Measurements from ENCODE around the gene NEK10. TPM values are rescaled to one million over a fixed set of nuclear protein-coding genes. Genes with fewer than 3 reads are reported as not detected.

Gene NEK10
- total RNA-seq, 1 donor from 2014 or later: 9.4 TPM

- ATAC-seq: no peak
- H3K4me3 ChIP-seq: no peak overlapping the region
- intact Hi-C loops (cut with DNase I): no loop called here
- DNase-seq: no peak
- no peaks in the 10 kb centered on the region for H3K36me3 ChIP-seq
- no peaks in the 10 kb centered on the region for H3K27me3 ChIP-seq (ENCODE audit: low read depth)
- H3K4me1 ChIP-seq: no peaks in the 10 kb centered on the region
- no peak overlapping the region for H3K27ac ChIP-seq
- TF ChIP-seq CTCF (IDR thresholded peaks at IDR 0.05): no peak
- H3K9me3 ChIP-seq: no peaks in the 10 kb centered on the region
Measured at GRCh38 chr3:27221264-27221932, 147.8 kb downstream of the NEK10 start.

GRCh38 chr3:27220166-27220565, 149.0 kb downstream of the NEK10 start:
- Histone ChIP-seq H3K27me3 (ENCODE audit: low read depth) (no peaks in the 10 kb centered on the region), H3K9me3 (no peaks in the 10 kb centered on the region), H3K36me3 (no peaks in the 10 kb centered on the region), H3K4me3 (no peak overlapping the region), H3K27ac (no peak overlapping the region), H3K4me1 (no peaks in the 10 kb centered on the region)
- TF ChIP-seq CTCF (IDR thresholded peaks at IDR 0.05): no peak
- intact Hi-C loops (cut with DNase I): no loop called here
- no peak for DNase-seq
- no peak for ATAC-seq

- DNase-seq (no peak), ATAC-seq (no peak)
- Histone ChIP-seq H3K9me3 (no peaks in the 10 kb centered on the region), H3K36me3 (no peaks in the 10 kb centered on the region), H3K27me3 (ENCODE audit: low read depth) (no peaks in the 10 kb centered on the region), H3K4me1 (no peaks in the 10 kb centered on the region), H3K27ac (no peak overlapping the region), H3K4me3 (no peak overlapping the region)
- intact Hi-C loops (cut with DNase I): no loop called here
- no peak for TF ChIP-seq CTCF (IDR thresholded peaks at IDR 0.05)
Measured at GRCh38 chr3:27219127-27219845, 149.9 kb downstream of the NEK10 start.

GRCh38 chr3:27216955-27217552, 152.1 kb downstream of the NEK10 start:
- no peaks in the 10 kb centered on the region for H3K27me3 ChIP-seq (ENCODE audit: low read depth)
- no peaks in the 10 kb centered on the region for H3K36me3 ChIP-seq
- no peak overlapping the region for H3K27ac ChIP-seq
- no peaks in the 10 kb centered on the region for H3K4me1 ChIP-seq
- ATAC-seq (no peak), DNase-seq (no peak)
- no peak overlapping the region for H3K4me3 ChIP-seq
- H3K9me3 ChIP-seq: no peaks in the 10 kb centered on the region
- intact Hi-C loops (cut with DNase I): no loop called here
- TF ChIP-seq CTCF (IDR thresholded peaks at IDR 0.05): no peak

- TF ChIP-seq CTCF (IDR thresholded peaks at IDR 0.05): no peak
- ATAC-seq: no peak
- Histone ChIP-seq H3K27me3 (ENCODE audit: low read depth) (no peaks in the 10 kb centered on the region), H3K9me3 (no peaks in the 10 kb centered on the region), H3K4me1 (no peaks in the 10 kb centered on the region), H3K36me3 (no peaks in the 10 kb centered on the region), H3K4me3 (no peak overlapping the region), H3K27ac (no peak overlapping the region)
- no peak for DNase-seq
- intact Hi-C loops (cut with DNase I): no loop called here
Measured at GRCh38 chr3:27216295-27216855, 152.8 kb downstream of the NEK10 start.

All from lower lobe of right lung (tissue), 2 donors.